22Rv1 (cell line): ENCODE measurements around the gene IGF1R.

ENCODE experiments used
- ZFX ChIP-seq: fragments of 450-650 bp; IDR thresholded peaks from 2 replicates; pipeline ENCODE4 v1.6.1; 2017; ENCODE audit warnings: antibody characterized with exemption, borderline replicate concordance
- TF ChIP-seq, protein P1 (sequence below): fragments of 450-650 bp; IDR thresholded peaks from 2 replicates; pipeline ENCODE4 v1.5.1; 2017; ENCODE audit warnings: mild to moderate bottlenecking

GRCh38 chr15:98965597-98965996, 317.3 kb downstream of the IGF1R start:
- TF ChIP-seq, protein P1, sequence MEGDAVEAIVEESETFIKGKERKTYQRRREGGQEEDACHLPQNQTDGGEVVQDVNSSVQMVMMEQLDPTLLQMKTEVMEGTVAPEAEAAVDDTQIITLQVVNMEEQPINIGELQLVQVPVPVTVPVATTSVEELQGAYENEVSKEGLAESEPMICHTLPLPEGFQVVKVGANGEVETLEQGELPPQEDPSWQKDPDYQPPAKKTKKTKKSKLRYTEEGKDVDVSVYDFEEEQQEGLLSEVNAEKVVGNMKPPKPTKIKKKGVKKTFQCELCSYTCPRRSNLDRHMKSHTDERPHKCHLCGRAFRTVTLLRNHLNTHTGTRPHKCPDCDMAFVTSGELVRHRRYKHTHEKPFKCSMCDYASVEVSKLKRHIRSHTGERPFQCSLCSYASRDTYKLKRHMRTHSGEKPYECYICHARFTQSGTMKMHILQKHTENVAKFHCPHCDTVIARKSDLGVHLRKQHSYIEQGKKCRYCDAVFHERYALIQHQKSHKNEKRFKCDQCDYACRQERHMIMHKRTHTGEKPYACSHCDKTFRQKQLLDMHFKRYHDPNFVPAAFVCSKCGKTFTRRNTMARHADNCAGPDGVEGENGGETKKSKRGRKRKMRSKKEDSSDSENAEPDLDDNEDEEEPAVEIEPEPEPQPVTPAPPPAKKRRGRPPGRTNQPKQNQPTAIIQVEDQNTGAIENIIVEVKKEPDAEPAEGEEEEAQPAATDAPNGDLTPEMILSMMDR: no peak
- no peak for TF ChIP-seq ZFX
